Mesendoderm (in vitro differentiated cells): ENCODE measurements around the gene HOXD10. TPM values are rescaled to one million over a fixed set of nuclear protein-coding genes. Genes with fewer than 3 reads are reported as not detected.

Experiments
- DNase-seq: peaks from one replicate; pipeline ENCODE4 v3.0.0; 2013
- H2AK5ac ChIP-seq: 2 replicates; pipeline ENCODE4 v1.6.1; 2013; ENCODE audit warnings: low read length, inconsistent platforms
- H2BK120ac ChIP-seq: 2 replicates; pipeline ENCODE4 v1.6.1; 2013; ENCODE audit warnings: low read depth, mild to moderate bottlenecking, low read length, moderate library complexity, mixed read lengths
- H2BK15ac ChIP-seq: replicated peaks from 2 replicates; pipeline ENCODE4 v1.6.1; 2013; ENCODE audit warnings: low read depth, mild to moderate bottlenecking, moderate library complexity
- H2BK5ac ChIP-seq: 2 replicates; pipeline ENCODE4 v1.6.1; 2013; ENCODE audit warnings: low read length, inconsistent platforms
- H3K18ac ChIP-seq: 2 replicates; pipeline ENCODE4 v1.6.1; 2013; ENCODE audit warnings: mild to moderate bottlenecking, low read length, mixed read lengths
- H3K23ac ChIP-seq: one replicate; pipeline ENCODE4 v1.6.1; 2013; ENCODE audit warnings: low read length
- H3K27ac ChIP-seq: 2 replicates; pipeline ENCODE4 v1.5.1; 2013; ENCODE audit warnings: low read depth, mild to moderate bottlenecking, inconsistent platforms, low read length, moderate library complexity
- H3K27me3 ChIP-seq: 2 replicates; pipeline ENCODE4 v1.6.1; 2013; ENCODE audit warnings: low read length, control low read depth, mild to moderate bottlenecking, inconsistent platforms; ENCODE audit not compliant: insufficient read depth, poor library complexity
- H3K36me3 ChIP-seq: 2 replicates; pipeline ENCODE4 v1.6.1; 2013; ENCODE audit warnings: low read length, inconsistent platforms; ENCODE audit not compliant: control insufficient read depth, insufficient read depth
- H3K4ac ChIP-seq: one replicate; pipeline ENCODE4 v1.6.1; 2013; ENCODE audit warnings: low read depth, mild to moderate bottlenecking, low read length, moderate library complexity
- H3K4me1 ChIP-seq: 2 replicates; pipeline ENCODE4 v1.6.1; 2013; ENCODE audit warnings: low read depth, low read length, inconsistent platforms; ENCODE audit not compliant: control insufficient read depth
- H3K4me2 ChIP-seq: 2 replicates; pipeline ENCODE4 v1.6.1; 2013; ENCODE audit warnings: low read length
- H3K4me3 ChIP-seq: 2 replicates; pipeline ENCODE4 v1.5.1; 2013; ENCODE audit warnings: mild to moderate bottlenecking, low read length
- H3K56ac ChIP-seq: one replicate; pipeline ENCODE4 v1.6.1; 2013; ENCODE audit warnings: low read length
- H3K79me1 ChIP-seq: 2 replicates; pipeline ENCODE4 v1.6.1; 2013; ENCODE audit warnings: low read length, inconsistent platforms
- H3K79me2 ChIP-seq: 2 replicates; pipeline ENCODE4 v1.6.1; 2013; ENCODE audit warnings: mild to moderate bottlenecking, low read length; ENCODE audit not compliant: control insufficient read depth, insufficient read depth
- H3K9ac ChIP-seq: 2 replicates; pipeline ENCODE4 v1.6.1; 2013; ENCODE audit warnings: low read length, inconsistent platforms
- H4K5ac ChIP-seq: one replicate; pipeline ENCODE4 v1.6.1; 2013; ENCODE audit warnings: low read length
- H4K8ac ChIP-seq: one replicate; pipeline ENCODE4 v1.6.1; 2013; ENCODE audit warnings: low read depth, mild to moderate bottlenecking, control low read depth, low read length, moderate library complexity
- WGBS: extraction: QIAGEN DNeasy Blood & Tissue Kit; methylation state at CpG from one replicate; pipeline ENCODE4 v1.1.7; 2013; ENCODE audit warnings: low lambda C conversion rate, missing lambda C conversion rate; ENCODE audit not compliant: insufficient coverage; ENCODE audit errors: extremely low coverage; 5-methylcytosine and 5-hydroxymethylcytosine counted together
- polyA plus RNA-seq, 2 experiments: library from polyadenylated mRNA; stranded (reverse); fragments of 200-250 nt; gene quantifications; one replicate each; pipeline ENCODE4 v1.2.3, GENCODE V29; 2013

The HOXD10 gene
- not detected for polyA plus RNA-seq (2013, experiment 1 of 2)
- polyA plus RNA-seq (2013, experiment 2 of 2): not detected

- Histone ChIP-seq H3K36me3 (no peaks in the 10 kb centered on the region), H3K9ac (no peak within 1 kb of the TSS), H2BK15ac (no peak within 1 kb of the TSS), H2AK5ac (no peak within 1 kb of the TSS), H3K18ac (no peak within 1 kb of the TSS), H4K5ac (no peak within 1 kb of the TSS), H4K8ac (no peak within 1 kb of the TSS), H3K56ac (peak within 1 kb of the TSS; percentile 53), H2BK5ac (no peak within 1 kb of the TSS), H2BK120ac (no peak within 1 kb of the TSS), H3K23ac (no peak within 1 kb of the TSS), H3K27ac (no peak within 1 kb of the TSS), H3K4me2 (peak within 1 kb of the TSS; percentile 18), H3K4me3 (peak within 1 kb of the TSS; percentile 3), H3K79me2 (no peaks in the 10 kb centered on the region), H3K4ac (no peak within 1 kb of the TSS), H3K79me1 (no peaks in the 10 kb centered on the region), H3K27me3 (peaks cover 91% of the 10 kb centered on the region), H3K4me1 (no peaks in the 10 kb centered on the region)
- no CpG with 5 or more reads among the region's 66 CpGs for WGBS
- peak; percentile 88 for DNase-seq
These were observed at the start of gene HOXD10 for GRCh38 chr2:176115883-176116813. Gene HOXD10 (plus strand): TSS chr2:176116778. CDS start chr2:176116834, 56 bp downstream.

- Histone ChIP-seq H2BK15ac (no peak overlapping the region), H3K79me2 (no peaks in the 10 kb centered on the region), H3K4me1 (peaks cover 2% of the 10 kb centered on the region), H3K79me1 (no peaks in the 10 kb centered on the region), H3K18ac (no peak overlapping the region), H3K4ac (no peak overlapping the region), H3K36me3 (no peaks in the 10 kb centered on the region), H3K27ac (no peak overlapping the region), H3K23ac (no peak overlapping the region), H3K4me3 (no peak overlapping the region), H2AK5ac (no peak overlapping the region), H4K8ac (no peak overlapping the region), H3K4me2 (peak overlapping the region; percentile 23), H2BK5ac (no peak overlapping the region), H3K56ac (no peak overlapping the region), H3K27me3 (peaks cover 66% of the 10 kb centered on the region), H3K9ac (no peak overlapping the region), H2BK120ac (no peak overlapping the region), H4K5ac (no peak overlapping the region)
- DNase-seq: no peak
- WGBS: no CpG with 5 or more reads among the region's 38 CpGs
These were observed 48.8 kb upstream of the HOXD10 start for GRCh38 chr2:176067589-176068418.

- H2AK5ac ChIP-seq: no peak overlapping the region
- H4K8ac ChIP-seq: no peak overlapping the region
- H3K4me2 ChIP-seq: no peak overlapping the region
- no peak overlapping the region for H3K23ac ChIP-seq
- no peak for DNase-seq
- no peak overlapping the region for H3K27ac ChIP-seq
- H3K4me1 ChIP-seq: peaks cover 2% of the 10 kb centered on the region
- no peak overlapping the region for H2BK120ac ChIP-seq
- H3K18ac ChIP-seq: no peak overlapping the region
- H3K56ac ChIP-seq: peak overlapping the region; percentile 18
- H3K4ac ChIP-seq: no peak overlapping the region
- H3K4me3 ChIP-seq: no peak overlapping the region
- H3K36me3 ChIP-seq: no peaks in the 10 kb centered on the region
- H3K79me1 ChIP-seq: no peaks in the 10 kb centered on the region
- no CpG with 5 or more reads among the region's 30 CpGs for WGBS
- H2BK15ac ChIP-seq: no peak overlapping the region
- H3K79me2 ChIP-seq: no peaks in the 10 kb centered on the region
- no peak overlapping the region for H4K5ac ChIP-seq
- H2BK5ac ChIP-seq: no peak overlapping the region
- no peak overlapping the region for H3K9ac ChIP-seq
- peaks cover 73% of the 10 kb centered on the region for H3K27me3 ChIP-seq
These were observed 48.2 kb upstream of the HOXD10 start for GRCh38 chr2:176068419-176068832.

- H3K23ac ChIP-seq: no peak overlapping the region
- H3K9ac ChIP-seq: no peak overlapping the region
- H3K36me3 ChIP-seq: no peaks in the 10 kb centered on the region
- no peaks in the 10 kb centered on the region for H3K79me2 ChIP-seq
- H2BK120ac ChIP-seq: no peak overlapping the region
- no peak overlapping the region for H2BK15ac ChIP-seq
- H3K27ac ChIP-seq: no peak overlapping the region
- no CpG with 5 or more reads among the region's 58 CpGs for WGBS
- no peak overlapping the region for H4K5ac ChIP-seq
- H2BK5ac ChIP-seq: no peak overlapping the region
- no peak overlapping the region for H3K4me3 ChIP-seq
- H3K27me3 ChIP-seq: peaks cover 93% of the 10 kb centered on the region
- H3K56ac ChIP-seq: no peak overlapping the region
- H3K4me2 ChIP-seq: no peak overlapping the region
- no peak overlapping the region for H4K8ac ChIP-seq
- no peak overlapping the region for H3K4ac ChIP-seq
- H2AK5ac ChIP-seq: no peak overlapping the region
- H3K79me1 ChIP-seq: no peaks in the 10 kb centered on the region
- H3K4me1 ChIP-seq: peaks cover 2% of the 10 kb centered on the region
- DNase-seq: no peak
- no peak overlapping the region for H3K18ac ChIP-seq
These were observed 45.0 kb upstream of the HOXD10 start for GRCh38 chr2:176071330-176072291.

GRCh38 chr2:176072292-176072669 lies 44.3 kb upstream of the HOXD10 start:
- Histone ChIP-seq H4K5ac (no peak overlapping the region), H3K4me1 (peaks cover 2% of the 10 kb centered on the region), H3K9ac (no peak overlapping the region), H2BK15ac (no peak overlapping the region), H3K79me2 (no peaks in the 10 kb centered on the region), H3K4ac (no peak overlapping the region), H3K27ac (no peak overlapping the region), H3K79me1 (no peaks in the 10 kb centered on the region), H3K36me3 (no peaks in the 10 kb centered on the region), H3K27me3 (peaks cover 89% of the 10 kb centered on the region), H2BK120ac (no peak overlapping the region), H2AK5ac (no peak overlapping the region), H3K4me2 (no peak overlapping the region), H4K8ac (no peak overlapping the region), H3K18ac (no peak overlapping the region), H3K23ac (no peak overlapping the region), H2BK5ac (no peak overlapping the region), H3K4me3 (no peak overlapping the region), H3K56ac (no peak overlapping the region)
- no CpG with 5 or more reads among the region's 5 CpGs for WGBS
- no peak for DNase-seq
